ENCODE measurements around the gene CAVIN1.
"Not testable (repeated sequence)": the region's sequence is repeated elsewhere in the genome, so short reads cannot be mapped to it uniquely, and the experiment has no call there.

The CAVIN1 gene

DNA sequence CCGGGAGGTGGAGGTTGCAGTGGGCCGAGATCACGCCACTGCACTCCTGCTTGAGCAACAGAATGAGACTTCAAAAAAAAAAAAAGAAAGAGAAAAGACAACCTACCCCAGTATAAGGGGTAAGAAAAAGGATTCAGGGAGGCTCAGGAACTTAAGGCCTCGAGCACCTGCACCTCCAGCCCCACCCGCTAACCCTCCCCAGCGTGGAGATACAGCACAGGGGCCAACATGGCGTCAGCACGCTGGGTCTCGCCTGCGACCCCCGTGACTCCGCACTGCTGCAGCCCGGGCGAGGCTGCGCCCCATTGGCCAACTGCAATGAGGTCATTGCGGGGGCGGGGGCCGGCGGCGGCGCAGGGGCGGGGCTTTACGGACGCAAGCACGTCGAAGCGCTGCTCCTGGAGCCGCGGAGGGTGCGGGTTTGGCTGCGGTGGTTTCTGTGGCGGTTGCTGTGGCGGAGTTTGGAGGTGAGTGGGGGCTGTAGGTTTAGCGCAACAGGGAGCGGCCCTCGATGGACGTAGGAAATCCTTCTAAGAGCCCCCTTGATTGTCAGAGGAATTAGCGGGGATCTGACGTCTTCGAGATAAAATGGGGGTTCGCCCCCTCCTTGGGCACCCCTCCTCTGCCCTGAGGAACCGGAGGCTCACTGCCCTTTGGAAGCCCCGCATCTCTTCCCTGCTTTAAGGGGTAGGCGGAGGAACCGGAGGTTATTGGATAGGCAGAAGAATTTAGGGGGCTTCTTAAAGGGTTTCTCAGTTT, 35.6 kb upstream of the CAVIN1 start, which contains the start of gene ATP6V0A1:
ATP6V0A1 (plus strand) TSS at position 382 of the 759 bp plus-strand sequence. CDS start 2,017 bp downstream, outside the sequence.
- DNase-seq (ENCODE audit: low read depth), result peak; percentile 34
- TF ChIP-seq, protein P1, sequence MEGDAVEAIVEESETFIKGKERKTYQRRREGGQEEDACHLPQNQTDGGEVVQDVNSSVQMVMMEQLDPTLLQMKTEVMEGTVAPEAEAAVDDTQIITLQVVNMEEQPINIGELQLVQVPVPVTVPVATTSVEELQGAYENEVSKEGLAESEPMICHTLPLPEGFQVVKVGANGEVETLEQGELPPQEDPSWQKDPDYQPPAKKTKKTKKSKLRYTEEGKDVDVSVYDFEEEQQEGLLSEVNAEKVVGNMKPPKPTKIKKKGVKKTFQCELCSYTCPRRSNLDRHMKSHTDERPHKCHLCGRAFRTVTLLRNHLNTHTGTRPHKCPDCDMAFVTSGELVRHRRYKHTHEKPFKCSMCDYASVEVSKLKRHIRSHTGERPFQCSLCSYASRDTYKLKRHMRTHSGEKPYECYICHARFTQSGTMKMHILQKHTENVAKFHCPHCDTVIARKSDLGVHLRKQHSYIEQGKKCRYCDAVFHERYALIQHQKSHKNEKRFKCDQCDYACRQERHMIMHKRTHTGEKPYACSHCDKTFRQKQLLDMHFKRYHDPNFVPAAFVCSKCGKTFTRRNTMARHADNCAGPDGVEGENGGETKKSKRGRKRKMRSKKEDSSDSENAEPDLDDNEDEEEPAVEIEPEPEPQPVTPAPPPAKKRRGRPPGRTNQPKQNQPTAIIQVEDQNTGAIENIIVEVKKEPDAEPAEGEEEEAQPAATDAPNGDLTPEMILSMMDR (IDR thresholded peaks at IDR 0.05; ENCODE audit: low read depth, low read length, missing control alignments), result no peak
- in situ Hi-C loops (cut with HindIII; ENCODE audit: low sequenced_read_pairs), result no loop called here
- H3K4me3 ChIP-seq (ENCODE audit: low read depth, low read length), result peak within 1 kb of the TSS; percentile 57

DNA sequence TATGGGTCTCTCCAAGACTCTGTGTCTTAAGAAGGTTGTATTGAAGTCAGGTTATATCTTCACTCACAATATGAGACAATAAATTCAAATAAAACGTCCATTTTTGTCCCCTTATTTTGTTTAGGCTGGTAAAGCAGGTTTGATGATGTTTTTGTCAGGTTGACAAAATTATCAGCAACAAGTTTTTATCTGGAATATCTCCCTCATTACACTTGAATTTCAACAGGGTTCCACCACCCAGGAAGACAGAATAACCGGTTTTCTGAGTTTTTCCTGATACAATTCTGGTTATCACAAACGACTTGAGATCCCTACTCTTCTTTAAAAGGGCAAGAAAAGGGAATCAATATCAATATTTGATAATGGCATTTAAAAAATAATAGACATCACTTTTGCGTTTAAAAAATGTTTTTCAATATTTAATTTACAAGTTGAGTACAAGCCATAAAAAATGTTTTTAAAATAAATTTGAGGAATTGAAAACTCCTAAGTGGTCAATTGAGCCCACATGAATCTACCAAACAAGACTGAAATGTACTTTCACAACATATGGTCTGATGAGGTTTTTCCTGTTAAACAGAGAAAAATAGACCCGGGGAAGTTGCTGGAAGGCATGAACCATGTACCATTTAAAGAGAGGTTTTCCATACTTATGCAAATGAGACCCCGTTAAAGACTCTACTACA, 34.2 kb upstream of the CAVIN1 start:
- TF ChIP-seq, protein P1 (IDR thresholded peaks at IDR 0.05; ENCODE audit: low read depth, low read length, missing control alignments), result no peak
- DNase-seq (ENCODE audit: low read depth), result no peak
- in situ Hi-C loops (cut with HindIII; ENCODE audit: low sequenced_read_pairs), result no loop called here
- H3K4me3 ChIP-seq (ENCODE audit: low read depth, low read length), result no peak overlapping the region

DNA sequence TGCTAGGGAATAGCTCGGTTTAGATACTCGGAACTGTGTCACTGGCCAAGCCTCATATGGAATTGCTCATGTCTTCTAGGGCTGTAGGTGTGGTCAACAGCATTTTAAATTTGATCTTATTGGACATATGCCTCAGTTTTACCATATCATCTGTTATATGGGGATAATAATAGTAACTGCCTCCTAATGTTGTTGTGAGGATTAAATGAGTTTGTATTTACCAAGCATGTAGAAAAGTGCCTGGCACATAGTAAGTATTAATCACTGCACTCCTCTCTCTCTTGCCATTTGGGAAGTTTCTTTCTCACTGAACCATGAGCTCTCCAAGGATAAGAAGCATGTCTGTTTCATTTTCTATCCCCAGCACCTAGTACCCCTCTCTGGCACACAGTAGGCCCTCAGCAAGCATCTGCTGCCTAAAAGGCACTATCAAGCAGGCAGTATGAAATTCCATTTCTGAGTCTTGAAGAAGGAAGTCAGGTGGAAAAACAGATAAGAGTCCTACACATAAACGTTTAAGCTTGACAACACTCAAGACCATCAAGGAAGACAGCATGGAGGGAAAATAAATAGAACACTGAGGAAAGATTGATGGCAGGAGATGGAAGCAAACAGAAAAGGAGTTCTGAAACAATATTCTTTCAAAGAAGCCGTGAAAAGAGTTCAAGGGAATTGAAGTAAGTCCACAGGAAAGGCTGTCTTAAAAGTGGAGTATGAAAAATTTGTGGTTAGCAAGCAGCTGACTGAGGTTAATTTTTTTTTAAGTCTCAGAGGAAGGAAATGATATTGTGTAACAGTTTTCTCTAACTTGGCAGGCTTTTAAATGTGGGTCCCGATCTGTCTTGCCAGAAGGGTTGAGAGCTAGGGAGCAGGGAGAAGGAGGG, 33.4 kb upstream of the CAVIN1 start:
- in situ Hi-C loops (cut with HindIII; ENCODE audit: low sequenced_read_pairs), result no loop called here
- DNase-seq (ENCODE audit: low read depth), result peak; percentile 73
- TF ChIP-seq, protein P1 (IDR thresholded peaks at IDR 0.05; ENCODE audit: low read depth, low read length, missing control alignments), result no peak
- H3K4me3 ChIP-seq (ENCODE audit: low read depth, low read length), result no peak overlapping the region

DNA sequence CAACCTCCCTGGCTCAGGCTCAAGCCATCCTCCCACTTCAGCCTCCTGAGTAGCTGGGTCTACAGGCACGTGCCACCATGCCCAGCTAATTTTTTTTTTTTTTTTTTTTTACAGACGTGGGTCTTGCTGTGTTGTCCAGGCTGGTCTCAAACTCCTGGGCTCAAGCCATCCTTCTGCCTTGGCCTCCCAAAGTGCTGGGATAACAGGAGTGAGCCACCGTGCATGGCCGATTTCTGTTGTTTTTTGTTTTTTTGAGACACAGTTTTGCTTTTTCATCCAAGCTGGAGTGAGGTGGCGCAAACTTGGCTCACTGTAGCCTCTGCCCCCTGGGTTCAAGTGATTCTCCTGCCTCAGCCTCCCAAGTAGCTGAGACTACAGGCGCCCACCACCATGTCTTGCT, 31.9 kb upstream of the CAVIN1 start:
- in situ Hi-C loops (cut with HindIII; ENCODE audit: low sequenced_read_pairs); DNase-seq (ENCODE audit: low read depth); H3K4me3 ChIP-seq (ENCODE audit: low read depth, low read length): not testable (repeated sequence)

DNA sequence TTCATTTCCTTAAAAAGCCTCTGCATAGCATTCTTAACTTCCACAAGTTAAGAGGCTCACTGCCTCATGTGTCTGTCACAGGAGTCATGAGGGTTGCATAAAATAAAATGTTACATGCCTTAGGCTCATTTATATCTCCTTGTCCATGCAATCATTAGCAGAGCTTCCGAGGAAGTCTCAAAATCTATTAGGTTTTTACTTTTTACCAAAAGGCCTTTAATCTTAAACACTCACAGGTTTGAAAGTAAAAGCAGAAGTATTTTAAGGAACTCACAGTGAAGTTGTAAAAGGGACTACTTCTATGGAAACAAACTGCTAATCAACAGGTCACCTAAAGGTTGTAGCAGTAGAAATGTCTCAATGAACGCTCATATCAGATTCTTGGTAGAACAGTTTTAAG, 30.4 kb upstream of the CAVIN1 start:
- no peak for DNase-seq (ENCODE audit: low read depth)
- TF ChIP-seq, protein P1 (IDR thresholded peaks at IDR 0.05; ENCODE audit: low read depth, low read length, missing control alignments), result no peak
- in situ Hi-C loops (cut with HindIII; ENCODE audit: low sequenced_read_pairs), result no loop called here
- H3K4me3 ChIP-seq (ENCODE audit: low read depth, low read length), result no peak overlapping the region

DNA sequence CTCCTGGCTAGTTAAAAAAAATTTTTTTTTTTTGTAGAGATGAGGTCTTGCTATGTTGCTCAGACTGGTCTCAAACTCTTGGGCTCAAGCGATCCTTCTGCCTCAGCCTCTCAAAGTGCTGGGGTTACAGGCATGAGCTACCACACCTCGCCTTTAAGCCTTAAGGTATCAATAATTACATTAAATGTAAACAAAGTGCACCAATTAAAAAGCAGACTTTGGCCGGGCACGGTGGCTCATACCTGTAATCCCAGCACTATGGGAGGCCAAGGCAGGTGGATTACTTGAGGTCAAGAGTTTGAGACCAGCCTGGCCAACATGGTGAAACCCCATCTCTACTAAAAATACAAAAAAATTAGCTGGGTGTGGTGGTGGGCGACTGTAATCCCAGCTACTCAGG, 28.2 kb upstream of the CAVIN1 start:
- in situ Hi-C loops (cut with HindIII; ENCODE audit: low sequenced_read_pairs); DNase-seq (ENCODE audit: low read depth); H3K4me3 ChIP-seq (ENCODE audit: low read depth, low read length): not testable (repeated sequence)

- H3K4me3 ChIP-seq (ENCODE audit: low read depth, low read length); DNase-seq (ENCODE audit: low read depth); in situ Hi-C loops (cut with HindIII; ENCODE audit: low sequenced_read_pairs): not testable (repeated sequence)
These were observed 26.8 kb upstream of the CAVIN1 start for GRCh38 chr17:42449838-42450237.

- in situ Hi-C loops (cut with HindIII; ENCODE audit: low sequenced_read_pairs); H3K4me3 ChIP-seq (ENCODE audit: low read depth, low read length); DNase-seq (ENCODE audit: low read depth): not testable (repeated sequence)
These were observed 26.1 kb upstream of the CAVIN1 start for GRCh38 chr17:42449176-42449575.

Measured in astrocyte of the cerebellum (primary cell).